GM21423 (cell line): ENCODE results near the gene EIF3F.

Source experiments
- ATAC-seq: cut with Tn5 transposase; IDR thresholded peaks from one replicate; pipeline ENCODE4 v1.9.1; 2021; ENCODE audit warnings: mild to moderate bottlenecking, moderate library complexity; ENCODE audit not compliant: unreplicated experiment

Gene EIF3F

GRCh38 chr11:8019314-8020243 is 32.4 kb downstream of the EIF3F start:
- no peak for ATAC-seq

- ATAC-seq, result no peak
Observed at GRCh38 chr11:8020244-8020597, 33.1 kb downstream of the EIF3F start.

GRCh38 chr11:8021920-8022319 is 34.8 kb downstream of the EIF3F start:
- ATAC-seq, result no peak

- ATAC-seq, result no peak
Observed at GRCh38 chr11:8022876-8023275, 35.7 kb downstream of the EIF3F start.

- ATAC-seq, result no peak
Observed at GRCh38 chr11:8023831-8024555, 36.9 kb downstream of the EIF3F start.

GRCh38 chr11:8025123-8025522 is 38.0 kb downstream of the EIF3F start:
- no peak for ATAC-seq

- ATAC-seq, result no peak
Observed at GRCh38 chr11:8025816-8026215, 38.7 kb downstream of the EIF3F start.

- ATAC-seq, result no peak
Observed at GRCh38 chr11:8026982-8027381, 39.8 kb downstream of the EIF3F start.

GRCh38 chr11:8028766-8029165 is 41.6 kb downstream of the EIF3F start:
- ATAC-seq, result no peak

GRCh38 chr11:8030526-8031247 is 43.5 kb downstream of the EIF3F start:
- ATAC-seq, result no peak

GRCh38 chr11:8031248-8032115 is 44.3 kb downstream of the EIF3F start:
- no peak for ATAC-seq

GRCh38 chr11:8032122-8032521 is 45.0 kb downstream of the EIF3F start:
- no peak for ATAC-seq

GRCh38 chr11:8032576-8033304 is 45.6 kb downstream of the EIF3F start:
- no peak for ATAC-seq

- ATAC-seq, result peak; percentile 74
Observed at GRCh38 chr11:8033305-8034105, 46.4 kb downstream of the EIF3F start.

GRCh38 chr11:8034106-8034585 is 47.0 kb downstream of the EIF3F start:
- no peak for ATAC-seq

- ATAC-seq, result no peak
Observed at GRCh38 chr11:8034604-8035190, 47.6 kb downstream of the EIF3F start.

- ATAC-seq, result no peak
Observed at GRCh38 chr11:8035200-8035855, 48.2 kb downstream of the EIF3F start.
